CD4-positive, alpha-beta T cell treated with Interleukin-1 beta for 1 hour (primary cell): ENCODE measurements around the gene RAET1G.
"Not testable (repeated sequence)": the region's sequence is repeated elsewhere in the genome, so short reads cannot be mapped to it uniquely, and the experiment has no call there.

Source experiments
- DNase-seq, 2 donors: peaks; one replicate each; pipeline ENCODE4 v3.0.0-alpha.2; 2020 to 2022

RAET1G gene

GRCh38 chr6:149933461-149933860, 10.5 kb upstream of the RAET1G start:
- no peak for DNase-seq

GRCh38 chr6:149933036-149933435, 10.1 kb upstream of the RAET1G start:
- DNase-seq = no peak

GRCh38 chr6:149931501-149931900, 8.6 kb upstream of the RAET1G start:
- DNase-seq = no peak

GRCh38 chr6:149929422-149929821, 6.5 kb upstream of the RAET1G start:
- no peak for DNase-seq

- not testable (repeated sequence) for DNase-seq
Observed at GRCh38 chr6:149927025-149927424, 4.1 kb upstream of the RAET1G start.

GRCh38 chr6:149925974-149926777, 3.3 kb upstream of the RAET1G start:
- peak; percentile 66 to 75 for DNase-seq

GRCh38 chr6:149925253-149925973, 2.5 kb upstream of the RAET1G start:
- DNase-seq = no peak

- no peak for DNase-seq
Observed at GRCh38 chr6:149924933-149925252, 2.0 kb upstream of the RAET1G start.

- DNase-seq = no peak
Observed at GRCh38 chr6:149924206-149924932, 1.4 kb upstream of the RAET1G start.

- DNase-seq = no peak
Observed at GRCh38 chr6:149923327-149923986, 536 bp upstream of the RAET1G start.

GRCh38 chr6:149922091-149922490, 830 bp downstream of the RAET1G start:
- DNase-seq = not testable (repeated sequence)

- DNase-seq = no peak
Observed at GRCh38 chr6:149921361-149921760, 1.6 kb downstream of the RAET1G start.

- DNase-seq = no peak
Observed at GRCh38 chr6:149919834-149920225, 3.1 kb downstream of the RAET1G start.

- not testable (repeated sequence) for DNase-seq
Observed at GRCh38 chr6:149919126-149919833, 3.6 kb downstream of the RAET1G start.

- no peak for DNase-seq
Observed at GRCh38 chr6:149918151-149918905, 4.6 kb downstream of the RAET1G start.

GRCh38 chr6:149917679-149918078, 5.2 kb downstream of the RAET1G start:
- no peak for DNase-seq

GRCh38 chr6:149915970-149916865, 6.7 kb downstream of the RAET1G start:
- DNase-seq = no peak

GRCh38 chr6:149913540-149914240, 9.2 kb downstream of the RAET1G start:
- DNase-seq = no peak

GRCh38 chr6:149913085-149913484, 9.8 kb downstream of the RAET1G start:
- DNase-seq = no peak

- DNase-seq = not testable (repeated sequence)
Observed at GRCh38 chr6:149912680-149913079, 10.2 kb downstream of the RAET1G start.
